Mucosa of descending colon (tissue), 3 donors: ENCODE measurements around the gene PAQR9. TPM values are rescaled to one million over a fixed set of nuclear protein-coding genes. Genes with fewer than 3 reads are reported as not detected.

ENCODE experiments used
- ATAC-seq: fragments of 200-7000 bp; cut with Tn5 transposase; one replicate; pipeline ENCODE4 v1.9.1; 2020; ENCODE audit warnings: mild to moderate bottlenecking, moderate library complexity
- DNase-seq, 3 donors: peaks; one replicate each; pipeline ENCODE4 v3.0.0-alpha.2; 2020
- H3K36me3 ChIP-seq: fragments of 200-600 bp; one replicate; pipeline ENCODE4 v1.8.0; 2021; ENCODE audit warnings: low read depth, mild to moderate bottlenecking
- H3K4me1 ChIP-seq: fragments of 200-600 bp; one replicate; pipeline ENCODE4 v1.8.0; 2021; ENCODE audit warnings: low read depth, mild to moderate bottlenecking
- H3K4me3 ChIP-seq: fragments of 200-600 bp; one replicate; pipeline ENCODE4 v1.8.0; 2021; ENCODE audit warnings: mild to moderate bottlenecking
- H3K9me3 ChIP-seq: fragments of 200-600 bp; one replicate; pipeline ENCODE4 v1.8.0; 2021; ENCODE audit warnings: mild to moderate bottlenecking
- intact Hi-C, 2 donors: fragments of 100-400 bp; cut with DNase I in 1 of 2; cut with micrococcal nuclease in 1 of 2; formaldehyde crosslinking; loops; one replicate each; pipeline versions ENCODE4 v1.11.0 to v1.11.1; 2022; cut with DNase I, micrococcal nuclease
- total RNA-seq, 3 donors: library from RNA; stranded (reverse); fragmentation: NEBNext Ultra II Directional in 2 of 3; extraction: Animal tissue kit (Norgen Biotek cat#: 25700) in 2 of 3; gene quantifications; one replicate each; pipeline versions ENCODE4 v1.2.1 to v1.2.4, GENCODE V29; 2021 to 2023
- TF ChIP-seq, protein P1 (sequence below): fragments of 200-600 bp; IDR thresholded peaks from one replicate; pipeline ENCODE4 v1.8.0; 2022; ENCODE audit warnings: antibody characterized with exemption, mild to moderate bottlenecking
- donor health status: DM: no; HTN: no; CAD: no; lungs with moderate emphysema.
- donor health status: DM: no; HTN: no; CAD: no.
- donor health status: DM: no; HTN: yes; CAD: no.

PAQR9 gene
- total RNA-seq, 3 donors from 2014 or later, result not detected

DNA sequence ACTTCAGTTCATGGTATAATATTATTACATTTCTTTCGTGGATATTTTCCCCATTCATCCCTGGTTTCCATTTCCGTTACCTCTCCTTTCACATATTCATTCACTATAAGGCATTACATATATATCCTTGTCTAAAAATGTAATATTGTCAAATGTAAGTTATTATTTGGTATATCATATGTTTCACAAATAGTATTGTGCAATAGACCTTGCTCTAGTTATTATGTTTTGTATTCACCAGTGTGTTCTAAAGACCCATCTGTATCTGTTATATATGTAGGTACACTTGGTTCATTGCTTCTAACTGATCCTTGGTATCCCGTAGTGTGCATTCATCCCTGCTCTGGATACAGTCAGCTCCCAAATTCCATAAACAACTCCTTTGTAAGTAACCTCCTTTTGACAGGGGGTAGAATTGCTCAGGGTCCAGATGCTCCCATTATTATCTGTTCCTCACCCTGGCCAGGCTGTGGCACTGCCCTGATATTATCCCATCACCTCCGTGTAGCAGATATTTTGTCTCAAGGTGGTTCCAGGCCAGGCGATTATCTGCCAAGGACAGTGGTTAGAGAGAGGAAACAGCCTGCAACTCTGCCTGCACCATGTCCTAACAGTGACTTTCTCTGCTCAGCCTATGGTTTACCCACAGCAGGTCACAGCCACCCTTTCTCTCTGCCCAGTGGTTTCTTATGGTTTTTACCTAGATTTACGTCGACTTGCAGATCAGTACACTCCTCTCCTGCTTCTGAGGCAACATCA is 29.2 kb downstream of the PAQR9 start:
- Histone ChIP-seq H3K4me3 (no peak overlapping the region), H3K36me3 (no peaks in the 10 kb centered on the region), H3K4me1 (peaks cover 6% of the 10 kb centered on the region), H3K9me3 (no peaks in the 10 kb centered on the region)
- no peak for ATAC-seq
- no peak for DNase-seq
- intact Hi-C loops, result no loop called here
- TF ChIP-seq, protein P1, sequence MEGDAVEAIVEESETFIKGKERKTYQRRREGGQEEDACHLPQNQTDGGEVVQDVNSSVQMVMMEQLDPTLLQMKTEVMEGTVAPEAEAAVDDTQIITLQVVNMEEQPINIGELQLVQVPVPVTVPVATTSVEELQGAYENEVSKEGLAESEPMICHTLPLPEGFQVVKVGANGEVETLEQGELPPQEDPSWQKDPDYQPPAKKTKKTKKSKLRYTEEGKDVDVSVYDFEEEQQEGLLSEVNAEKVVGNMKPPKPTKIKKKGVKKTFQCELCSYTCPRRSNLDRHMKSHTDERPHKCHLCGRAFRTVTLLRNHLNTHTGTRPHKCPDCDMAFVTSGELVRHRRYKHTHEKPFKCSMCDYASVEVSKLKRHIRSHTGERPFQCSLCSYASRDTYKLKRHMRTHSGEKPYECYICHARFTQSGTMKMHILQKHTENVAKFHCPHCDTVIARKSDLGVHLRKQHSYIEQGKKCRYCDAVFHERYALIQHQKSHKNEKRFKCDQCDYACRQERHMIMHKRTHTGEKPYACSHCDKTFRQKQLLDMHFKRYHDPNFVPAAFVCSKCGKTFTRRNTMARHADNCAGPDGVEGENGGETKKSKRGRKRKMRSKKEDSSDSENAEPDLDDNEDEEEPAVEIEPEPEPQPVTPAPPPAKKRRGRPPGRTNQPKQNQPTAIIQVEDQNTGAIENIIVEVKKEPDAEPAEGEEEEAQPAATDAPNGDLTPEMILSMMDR, result no peak

DNA sequence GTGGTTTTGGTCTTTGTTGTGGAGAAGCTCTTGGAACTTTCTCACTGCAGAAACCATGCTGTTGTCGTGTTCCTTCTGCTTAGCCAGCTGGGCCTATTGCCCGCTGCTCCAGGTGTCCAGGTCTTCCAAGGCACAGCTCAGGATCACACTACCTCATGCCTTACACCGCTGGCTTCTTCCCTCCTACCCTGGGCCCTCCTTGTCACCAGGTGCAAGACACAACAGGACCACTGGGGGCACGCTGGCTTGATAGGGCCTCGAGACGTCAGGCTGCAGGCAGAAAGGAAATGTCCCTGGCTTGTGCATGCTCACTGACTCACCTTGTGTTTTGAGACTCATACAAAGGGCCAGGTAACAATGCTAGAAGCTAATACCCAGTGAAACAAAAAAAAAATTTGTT is 32.3 kb downstream of the PAQR9 start:
- intact Hi-C loops, result no loop called here
- TF ChIP-seq, protein P1, result no peak
- H3K4me1 ChIP-seq, result peaks cover 6% of the 10 kb centered on the region
- H3K36me3 ChIP-seq, result no peaks in the 10 kb centered on the region
- ATAC-seq (no peak), DNase-seq (no peak)
- H3K4me3 ChIP-seq, result no peak overlapping the region
- no peaks in the 10 kb centered on the region for H3K9me3 ChIP-seq

DNA sequence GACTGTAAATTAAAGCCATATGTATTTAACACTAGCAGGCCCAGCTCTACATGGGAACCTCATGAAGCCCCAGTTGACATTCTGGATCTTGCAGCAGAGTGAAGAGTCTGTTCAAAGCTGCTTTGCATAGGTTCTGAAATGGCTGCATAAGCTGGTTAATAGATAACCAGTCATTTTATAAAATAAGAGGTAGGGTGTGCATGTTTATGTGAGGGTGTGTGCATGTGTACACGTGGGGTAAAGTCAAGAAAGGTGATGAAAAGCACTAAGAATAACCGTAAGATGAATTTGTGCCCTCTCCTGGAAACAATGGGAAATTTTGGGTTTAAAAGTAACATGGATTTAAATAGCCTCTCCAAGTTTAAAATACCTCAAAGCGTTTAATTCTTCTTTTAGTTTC is 33.0 kb downstream of the PAQR9 start:
- Histone ChIP-seq H3K4me1 (peaks cover 6% of the 10 kb centered on the region), H3K36me3 (no peaks in the 10 kb centered on the region), H3K4me3 (no peak overlapping the region), H3K9me3 (no peaks in the 10 kb centered on the region)
- intact Hi-C loops, result no loop called here
- peak; percentile 90 for ATAC-seq
- DNase-seq, result peak in 1 of 3 donors; percentile 24
- TF ChIP-seq, protein P1, result no peak

DNA sequence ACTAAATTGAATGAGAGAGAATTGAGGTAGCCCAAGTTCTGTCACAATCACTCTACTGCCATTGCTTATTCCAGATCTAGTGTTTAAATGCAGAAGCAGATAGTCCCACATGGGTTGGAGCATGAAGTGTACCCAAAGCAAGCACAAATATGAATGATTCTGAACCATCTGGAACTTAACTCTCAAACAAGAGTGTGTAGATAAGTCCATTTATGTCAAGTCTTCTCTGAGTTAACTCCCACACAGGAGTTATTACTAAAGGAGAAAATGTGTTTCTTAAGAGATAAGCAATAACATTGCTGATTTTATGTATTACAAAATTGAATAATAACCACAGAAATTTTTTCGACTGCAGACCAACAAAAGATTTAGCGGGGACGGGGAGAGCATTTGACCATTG is 33.6 kb downstream of the PAQR9 start:
- intact Hi-C loops, result no loop called here
- ATAC-seq (no peak), DNase-seq (no peak)
- TF ChIP-seq, protein P1, result no peak
- Histone ChIP-seq H3K9me3 (no peaks in the 10 kb centered on the region), H3K4me3 (no peak overlapping the region), H3K36me3 (no peaks in the 10 kb centered on the region), H3K4me1 (peaks cover 6% of the 10 kb centered on the region)

DNA sequence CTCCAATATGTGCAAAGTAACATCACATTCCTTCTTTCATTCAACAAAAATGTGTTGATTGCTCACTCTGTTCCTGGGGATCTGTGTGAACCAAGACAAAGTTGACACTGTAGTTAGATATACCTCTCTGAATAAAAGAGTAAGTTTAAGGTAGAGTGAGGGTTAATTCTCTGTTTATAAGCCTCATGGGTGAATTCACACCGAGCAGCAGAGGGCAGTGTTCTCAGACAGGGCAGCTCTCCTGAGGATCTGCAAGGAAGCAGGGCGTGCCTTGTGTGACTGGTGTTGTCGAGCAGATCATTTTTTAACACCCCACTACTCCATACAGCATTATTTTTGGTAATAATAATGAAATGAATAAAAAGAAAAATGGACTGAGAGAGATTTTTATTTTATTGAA is 34.4 kb downstream of the PAQR9 start:
- peak in 2 of 3 donors; percentile 60 to 76 for DNase-seq
- Histone ChIP-seq H3K9me3 (no peaks in the 10 kb centered on the region), H3K36me3 (no peaks in the 10 kb centered on the region), H3K4me3 (no peak overlapping the region), H3K4me1 (peaks cover 6% of the 10 kb centered on the region)
- ATAC-seq, result peak; percentile 90
- TF ChIP-seq, protein P1, result no peak
- intact Hi-C loops, result no loop called here
